Measurements from ENCODE around the gene LCE1A.

The LCE1A gene

DNA sequence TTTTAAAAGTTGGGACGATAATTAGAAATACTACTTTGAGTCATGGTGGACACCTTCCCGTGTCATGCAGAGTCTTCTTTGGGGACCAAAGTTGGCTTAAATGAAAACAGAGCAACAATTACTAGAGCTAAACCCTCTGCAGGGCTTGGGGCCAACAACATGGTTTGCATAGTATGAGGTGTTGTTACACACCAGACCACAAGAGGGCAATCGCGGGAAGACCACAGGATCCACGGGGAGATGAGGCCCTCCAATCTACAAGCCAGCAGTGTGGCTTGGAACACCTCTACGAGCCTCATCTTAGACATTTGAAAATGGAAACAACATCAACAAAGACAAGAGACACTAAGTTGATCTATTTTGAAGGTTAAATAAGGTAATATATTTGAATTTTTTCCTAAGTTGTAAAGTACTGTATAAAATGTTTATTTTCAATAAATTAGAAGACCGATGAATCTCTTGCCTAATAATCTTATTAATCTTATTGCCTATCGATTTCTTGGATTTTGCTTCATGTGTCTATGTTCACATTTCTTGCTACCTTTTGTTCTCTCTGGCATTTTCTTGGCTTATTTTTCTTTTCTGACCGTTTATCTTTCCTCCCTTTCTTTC lies 42.6 kb downstream of the LCE1A start:
- in situ Hi-C loops (cut with MboI; ENCODE audit: low sequenced_read_pairs) = no loop called here

DNA sequence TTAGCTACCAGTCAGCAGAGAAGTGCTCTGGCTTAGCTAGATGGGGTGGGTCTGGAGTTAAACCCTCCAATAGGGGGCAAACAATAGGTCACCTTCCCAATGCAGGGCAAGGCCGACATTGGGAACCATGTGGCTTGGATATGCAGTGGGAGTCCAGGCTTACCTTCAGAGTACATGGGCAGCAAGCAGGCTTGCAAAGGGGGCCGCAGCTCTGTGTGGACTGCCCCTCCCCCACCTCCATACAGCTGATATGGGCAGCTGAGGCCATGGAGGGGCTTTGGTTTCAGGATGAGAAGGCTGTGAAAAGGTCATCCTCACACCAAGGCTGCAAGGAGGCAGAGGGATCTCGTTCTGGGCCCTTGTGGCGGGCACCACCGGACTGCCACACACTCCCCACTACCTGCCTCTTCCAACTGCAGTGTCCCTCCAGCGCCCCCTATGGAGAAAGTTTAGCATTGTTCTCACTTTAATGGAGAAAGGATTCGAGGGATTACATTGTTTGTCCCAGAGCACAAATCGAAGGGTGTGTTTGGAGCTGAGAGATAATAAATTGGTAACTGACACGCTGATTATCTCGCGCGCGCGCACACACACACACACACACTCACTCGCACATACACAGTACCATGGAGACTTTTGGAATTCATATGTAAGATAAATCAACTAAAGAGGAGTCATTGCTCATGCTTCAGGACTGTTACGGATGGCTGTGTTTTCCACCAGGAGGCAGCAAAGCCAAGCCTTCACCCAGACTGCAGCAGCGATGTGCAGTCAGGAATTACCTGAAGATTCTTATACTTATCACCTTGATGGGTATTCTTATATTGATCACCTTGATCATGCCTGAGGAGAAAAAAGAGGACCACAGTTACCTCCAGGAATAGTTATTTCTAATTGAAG lies 43.8 kb downstream of the LCE1A start:
- in situ Hi-C loops (cut with MboI; ENCODE audit: low sequenced_read_pairs) = no loop called here

DNA sequence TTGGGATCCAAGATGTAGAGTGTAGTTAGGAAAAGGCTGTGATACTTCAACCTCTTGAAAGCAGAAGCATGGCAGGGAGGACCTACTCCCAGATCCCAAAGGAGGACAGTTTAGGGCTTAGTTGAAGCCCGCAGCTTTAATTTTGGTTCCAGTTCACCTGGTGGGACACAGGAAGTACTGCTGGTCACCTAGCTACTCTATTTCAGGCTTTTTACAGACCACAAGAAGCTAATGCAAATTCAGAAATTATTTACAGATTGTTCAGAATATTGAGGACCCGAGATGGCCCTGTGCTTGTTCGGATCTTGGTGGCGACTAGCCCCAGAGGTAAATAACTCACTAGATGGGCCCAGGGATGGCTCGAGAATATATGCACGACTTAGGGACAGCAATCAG lies 44.5 kb downstream of the LCE1A start:
- in situ Hi-C loops (cut with MboI; ENCODE audit: low sequenced_read_pairs) = no loop called here

DNA sequence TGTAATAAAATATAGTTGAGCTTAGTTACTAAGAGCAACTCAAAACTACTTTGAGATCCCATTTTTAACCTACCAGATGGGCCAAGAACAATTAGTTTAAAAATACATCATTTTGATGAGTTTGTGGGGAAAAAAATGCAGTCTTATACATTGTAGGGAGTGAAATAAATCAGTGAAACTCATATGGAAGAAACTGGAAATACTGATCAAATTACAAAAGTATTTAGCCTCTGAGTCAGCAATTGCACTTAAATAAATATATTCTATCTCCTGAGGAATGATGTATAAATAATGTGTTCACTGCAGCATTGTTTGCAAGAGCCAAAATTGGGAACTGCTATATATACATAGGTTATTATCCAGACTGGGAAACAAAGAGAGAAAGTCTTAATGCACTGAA lies 46.2 kb downstream of the LCE1A start:
- in situ Hi-C loops (cut with MboI; ENCODE audit: low sequenced_read_pairs) = no loop called here

DNA sequence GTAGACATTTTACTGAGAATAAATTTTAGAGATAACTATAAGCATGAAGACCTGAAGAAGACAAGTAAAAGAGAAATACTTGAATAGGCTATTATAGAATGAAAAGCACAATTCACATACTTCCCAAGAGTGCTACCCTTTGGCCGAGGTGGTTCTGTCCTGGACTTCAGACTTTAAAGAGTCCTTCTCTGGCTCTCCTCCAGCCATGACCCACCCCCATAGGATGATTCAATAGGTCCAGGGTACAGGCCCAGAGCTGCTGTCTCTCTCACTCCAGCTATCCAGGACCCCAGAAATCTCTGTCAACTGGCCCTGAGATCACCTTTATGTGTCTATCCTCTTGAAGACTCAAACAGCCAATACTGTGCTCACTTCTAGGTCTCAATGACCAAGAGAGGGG lies 49.6 kb downstream of the LCE1A start:
- in situ Hi-C loops (cut with MboI; ENCODE audit: low sequenced_read_pairs) = no loop called here

Measured in hTERT RPE-1 (cell line).